Mucosa of descending colon (tissue), 3 donors: ENCODE results near the gene BNC1. TPM values are rescaled to one million over a fixed set of nuclear protein-coding genes. Genes with fewer than 3 reads are reported as not detected.

Source experiments
- ATAC-seq: fragments of 200-7000 bp; cut with Tn5 transposase; one replicate; pipeline ENCODE4 v1.9.1; 2020; ENCODE audit warnings: mild to moderate bottlenecking, moderate library complexity
- DNase-seq, 3 donors: peaks; one replicate each; pipeline ENCODE4 v3.0.0-alpha.2; 2020
- H3K36me3 ChIP-seq: fragments of 200-600 bp; one replicate; pipeline ENCODE4 v1.8.0; 2021; ENCODE audit warnings: low read depth, mild to moderate bottlenecking
- H3K4me1 ChIP-seq: fragments of 200-600 bp; one replicate; pipeline ENCODE4 v1.8.0; 2021; ENCODE audit warnings: low read depth, mild to moderate bottlenecking
- H3K4me3 ChIP-seq: fragments of 200-600 bp; one replicate; pipeline ENCODE4 v1.8.0; 2021; ENCODE audit warnings: mild to moderate bottlenecking
- H3K9me3 ChIP-seq: fragments of 200-600 bp; one replicate; pipeline ENCODE4 v1.8.0; 2021; ENCODE audit warnings: mild to moderate bottlenecking
- CTCF ChIP-seq: fragments of 200-600 bp; IDR thresholded peaks from one replicate; pipeline ENCODE4 v1.8.0; 2022; ENCODE audit warnings: antibody characterized with exemption, mild to moderate bottlenecking
- intact Hi-C, 2 donors: fragments of 100-400 bp; cut with DNase I in 1 of 2; cut with micrococcal nuclease in 1 of 2; formaldehyde crosslinking; loops; one replicate each; pipeline versions ENCODE4 v1.11.0 to v1.11.1; 2022; cut with DNase I, micrococcal nuclease
- long read RNA-seq, 2 donors: library from polyadenylated mRNA; unstranded; transcript quantifications; one replicate each; pipeline ENCODE4 v2.0.0, GENCODE V29; 2019 to 2021
- total RNA-seq, 3 donors: library from RNA; stranded (reverse); fragmentation: NEBNext Ultra II Directional in 2 of 3; extraction: Animal tissue kit (Norgen Biotek cat#: 25700) in 2 of 3; gene quantifications; one replicate each; pipeline versions ENCODE4 v1.2.1 to v1.2.4, GENCODE V29; 2021 to 2023
- donor health status: DM: no; HTN: no; CAD: no; lungs with moderate emphysema.
- donor health status: DM: no; HTN: no; CAD: no.
- donor health status: DM: no; HTN: yes; CAD: no.

Gene BNC1
- under 1 TPM in 1 of 3 donors, not detected in 2; 0.16 TPM for total RNA-seq
- long read RNA-seq, donor 1, result 0 reads
- long read RNA-seq, donor 2, result 0 reads

GRCh38 chr15:83284559-83285283 is at the start of gene BNC1:
BNC1 (minus strand) TSS chr15:83284664; CDS start chr15:83284628, 36 bp downstream.
- no peak for DNase-seq
- Histone ChIP-seq H3K36me3 (no peaks in the 10 kb centered on the region), H3K4me1 (no peaks in the 10 kb centered on the region), H3K4me3 (no peak within 1 kb of the TSS), H3K9me3 (no peaks in the 10 kb centered on the region)
- intact Hi-C loops, result no loop called here
- TF ChIP-seq CTCF, result no peak
- no peak for ATAC-seq

DNA sequence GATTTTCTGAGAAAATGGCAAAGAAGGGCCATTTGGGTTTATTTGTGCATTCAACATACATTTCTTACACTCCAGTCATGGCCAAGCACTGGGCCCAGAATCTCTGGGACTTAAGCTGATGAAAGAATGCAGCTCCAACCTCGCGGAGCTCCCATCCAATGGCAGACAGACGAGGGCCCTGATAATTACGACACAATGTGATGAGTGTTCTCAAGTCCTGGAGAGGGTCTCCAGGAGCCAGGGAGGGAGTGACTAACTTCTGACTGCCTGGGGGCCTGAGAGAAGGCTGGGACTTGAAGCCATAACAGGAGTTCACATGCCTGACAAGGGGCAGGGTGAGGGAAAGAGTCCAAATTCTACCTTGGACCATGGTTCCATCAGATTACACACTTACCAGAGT is 42.6 kb upstream of the BNC1 start:
- no peak for TF ChIP-seq CTCF
- no peak for DNase-seq
- intact Hi-C loops, result no loop called here

GRCh38 chr15:83324799-83325198 is 40.3 kb upstream of the BNC1 start:
- Histone ChIP-seq H3K4me3 (no peak overlapping the region), H3K9me3 (no peaks in the 10 kb centered on the region), H3K36me3 (no peaks in the 10 kb centered on the region), H3K4me1 (no peaks in the 10 kb centered on the region)
- TF ChIP-seq CTCF, result no peak
- ATAC-seq, result no peak
- intact Hi-C loops, result no loop called here
- no peak for DNase-seq

More for the DNA sequence above, 42.6 kb upstream of the BNC1 start:
- Histone ChIP-seq H3K9me3 (no peaks in the 10 kb centered on the region), H3K4me3 (no peak overlapping the region), H3K36me3 (no peaks in the 10 kb centered on the region), H3K4me1 (no peaks in the 10 kb centered on the region)
- no peak for ATAC-seq

GRCh38 chr15:83323296-83323711 is 38.8 kb upstream of the BNC1 start:
- no peak overlapping the region for H3K4me3 ChIP-seq
- no peaks in the 10 kb centered on the region for H3K9me3 ChIP-seq
- no peaks in the 10 kb centered on the region for H3K4me1 ChIP-seq
- ATAC-seq (no peak), DNase-seq (no peak)
- H3K36me3 ChIP-seq, result no peaks in the 10 kb centered on the region
- intact Hi-C loops, result no loop called here
- TF ChIP-seq CTCF, result no peak

DNA sequence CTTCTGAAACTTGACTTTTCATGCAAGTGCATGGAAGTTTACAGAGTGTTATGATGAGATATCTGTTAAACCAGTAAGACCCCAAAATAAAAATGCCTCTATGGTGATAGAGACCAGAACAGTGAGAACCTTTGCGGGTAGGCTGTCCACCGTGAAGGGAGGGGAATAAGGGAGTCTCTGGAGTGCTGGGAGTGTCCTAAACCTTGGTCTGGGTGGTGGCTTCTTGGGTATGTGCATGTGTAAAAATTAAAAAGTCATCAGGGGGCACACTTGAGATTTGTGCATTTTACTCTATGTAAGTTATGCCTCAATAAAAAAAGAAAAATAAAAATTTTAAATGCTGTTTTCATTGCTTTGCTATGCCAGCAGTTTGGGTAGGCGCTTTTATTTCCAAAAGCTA is 38.2 kb upstream of the BNC1 start:
- intact Hi-C loops, result no loop called here
- ATAC-seq, result no peak
- no peak for DNase-seq

More for the DNA sequence above, 38.2 kb upstream of the BNC1 start:
- Histone ChIP-seq H3K4me3 (no peak overlapping the region), H3K4me1 (no peaks in the 10 kb centered on the region), H3K9me3 (no peaks in the 10 kb centered on the region), H3K36me3 (no peaks in the 10 kb centered on the region)
- TF ChIP-seq CTCF, result no peak
